K562 (cell line): ENCODE data around the gene MICOS13. TPM values are rescaled to one million over a fixed set of nuclear protein-coding genes. Genes with fewer than 3 reads are reported as not detected.

Source experiments
- ATF7 ChIP-seq: fragments of 450-650 bp; IDR thresholded peaks from 2 replicates; pipeline ENCODE4 v1.7.1; 2014; ENCODE audit warnings: mild to moderate bottlenecking, moderate library complexity
- CREB3 ChIP-seq: fragments of 450-650 bp; conservative IDR thresholded peaks from 2 replicates; pipeline ENCODE4 v1.6.1; 2016; ENCODE audit warnings: missing genetic modification characterization, low read depth, mild to moderate bottlenecking, missing compliant biosample characterization, moderate library complexity
- ELK1 ChIP-seq: sonication (generic); formaldehyde crosslinking; IDR thresholded peaks from 2 replicates; pipeline ENCODE4 v1.8.1; 2022; ENCODE audit warnings: missing genetic modification reagents
- ETV1 ChIP-seq: fragments of 450-650 bp; conservative IDR thresholded peaks from 2 replicates; pipeline ENCODE4 v1.6.1; 2016; ENCODE audit warnings: missing genetic modification characterization, control low read depth, low read depth, missing compliant biosample characterization
- GABPA ChIP-seq: fragments of 200-800 bp; sonication (Bioruptor generic); conservative IDR thresholded peaks from 2 replicates; pipeline ENCODE4 v1.6.1; 2016; ENCODE audit warnings: low read depth, missing genetic modification characterization, missing compliant biosample characterization
- GABPB1 ChIP-seq: sonication (generic); formaldehyde crosslinking; IDR thresholded peaks from 2 replicates; pipeline ENCODE4 v1.8.0; 2022; ENCODE audit warnings: mild to moderate bottlenecking, missing genetic modification reagents
- HDGF ChIP-seq: fragments of 450-650 bp; IDR thresholded peaks from 2 replicates; pipeline ENCODE4 v1.6.1; 2016
- LARP7 ChIP-seq: fragments of 450-650 bp; IDR thresholded peaks from 2 replicates; pipeline ENCODE4 v1.6.1; 2016
- NR2C1 ChIP-seq, 2 experiments: fragments of 450-650 bp; IDR thresholded peaks; 2 replicates each; pipeline ENCODE4 v1.6.1; 2017; ENCODE audit warnings: mild to moderate bottlenecking in 2 of 2, antibody characterized with exemption in 1 of 2, inconsistent platforms in 1 of 2, missing compliant biosample characterization in 1 of 2, missing genetic modification characterization in 1 of 2
- POLR2A ChIP-seq: fragments of 450-650 bp; conservative IDR thresholded peaks from 2 replicates; pipeline ENCODE4 v1.6.1; 2016
- RBM17 ChIP-seq: fragments of 200-400 bp; formaldehyde crosslinking; IDR thresholded peaks from 2 replicates; pipeline ENCODE4 v1.6.1; 2017; ENCODE audit warnings: low read depth, mild to moderate bottlenecking, low read length, borderline replicate concordance
- TCF3 ChIP-seq: sonication (generic); formaldehyde crosslinking; IDR thresholded peaks from 2 replicates; pipeline ENCODE4 v1.4.0; 2020; ENCODE audit warnings: mild to moderate bottlenecking, missing genetic modification reagents
- TGIF2 ChIP-seq: sonication (generic); formaldehyde crosslinking; IDR thresholded peaks from 2 replicates; pipeline ENCODE4 v1.8.1; 2022; ENCODE audit warnings: mild to moderate bottlenecking, missing genetic modification reagents, moderate library complexity
- ZBTB40 ChIP-seq, 2 experiments: fragments of 450-650 bp in 1 of 2; sonication (generic) in 1 of 2; formaldehyde crosslinking in 1 of 2; IDR thresholded peaks; 2 replicates each; pipeline versions ENCODE4 v1.7.1 to v1.9.0; 2016 to 2022; ENCODE audit warnings: inconsistent platforms in 1 of 2, mild to moderate bottlenecking in 1 of 2, missing genetic modification reagents in 1 of 2
- ZNF766 ChIP-seq: fragments of 200-800 bp; sonication (Bioruptor generic); conservative IDR thresholded peaks from 2 replicates; pipeline ENCODE4 v1.6.1; 2016; ENCODE audit warnings: missing genetic modification characterization, missing compliant biosample characterization
- ZSCAN32 ChIP-seq: fragments of 450-650 bp; formaldehyde crosslinking; IDR thresholded peaks from 2 replicates; pipeline ENCODE4 v1.4.0; 2020; ENCODE audit warnings: mild to moderate bottlenecking, moderate library complexity
- polyA plus RNA-seq, 8 experiments: library from polyadenylated mRNA; depleted of rRNA in 4 of 8; stranded (reverse) in 5 of 8; unstranded in 3 of 8; fragments of >200 nt; fragmentation: Nextera tagmentation in 2 of 8; fragmentation: Illumina TruSeq in 1 of 8; extraction: Ambion mirVana in 2 of 8; extraction: Trizol in 1 of 8; gene quantifications; 2 replicates each; pipeline versions ENCODE4 v1.2.1 to v1.2.3, GENCODE V29; 2011 to 2014; ENCODE audit warnings: inconsistent platforms in 1 of 8, missing spikeins in 1 of 8
- total RNA-seq, 7 experiments: library from RNA; depleted of rRNA in 6 of 7; stranded (reverse); fragments of >200 nt in 6 of 7; fragmentation: Illumina TruSeq in 2 of 7; extraction: Trizol in 2 of 7; gene quantifications; 2 replicates each; pipeline versions ENCODE4 v1.2.1 to v1.2.3, GENCODE V29; 2011 to 2021; ENCODE audit warnings: low replicate concordance in 1 of 7

MICOS13 gene
- total and polyA plus RNA-seq, 9 of the 15 experiments (the other 6 are each of a cell fraction or from before 2014, with no cell fraction given), result 15.5 to 220 (median 49.4) TPM

GRCh38 chr19:5690125-5690954 is 10.0 kb upstream of the MICOS13 start, which contains the start of gene RPL36 (continued):
- TF ChIP-seq ZBTB40 (IDR thresholded peaks at IDR 0.05) (peak; percentile 43; the same call in 1 of the 2 replicates), ZBTB40 (CRISPR knock-in tag; IDR thresholded peaks at IDR 0.05) (no peak), ATF7 (peak; percentile 87), TGIF2 (CRISPR knock-in tag) (peak; percentile 31; the same call in 1 of the 2 replicates), GABPB1 (CRISPR knock-in tag) (peak; percentile 88), CREB3 (tag) (peak; percentile 58; the same call in 1 of the 2 replicates), TCF3 (CRISPR knock-in tag) (peak; percentile 1; the same call in 1 of the 2 replicates), GABPA (peak; percentile 83), ELK1 (no peak), POLR2A (peak; percentile 99), ZSCAN32 (0 out of 2 replicates have a peak, but pooled peaks have one; percentile 17), RBM17 (no peak), HDGF (peak; percentile 29; the same call in 1 of the 2 replicates), LARP7 (peak; percentile 90), NR2C1 (IDR thresholded peaks at IDR 0.05) (0 out of 2 replicates have a peak, but pooled peaks have one; percentile 28), NR2C1 (tag; IDR thresholded peaks at IDR 0.05) (0 out of 2 replicates have a peak, but pooled peaks have one; percentile 17), ZNF766 (CRISPR knock-in tag) (no peak), ETV1 (tag) (peak; percentile 69)
